K562 (cell line): ENCODE data around the gene CCM2. TPM values are rescaled to one million over a fixed set of nuclear protein-coding genes. Genes with fewer than 3 reads are reported as not detected.

ENCODE experiments used
- ATF3 ChIP-seq, 2 experiments: fragments of 450-650 bp in 1 of 2; sonication (generic) in 1 of 2; formaldehyde crosslinking in 1 of 2; IDR thresholded peaks in 1 of 2; conservative IDR thresholded peaks in 1 of 2; 2 replicates each; pipeline versions ENCODE4 v1.6.1 to v1.8.1; 2016 to 2023; ENCODE audit warnings: mild to moderate bottlenecking in 2 of 2, moderate library complexity in 2 of 2, inconsistent platforms in 1 of 2, missing genetic modification reagents in 1 of 2
- GABPB1 ChIP-seq: sonication (generic); formaldehyde crosslinking; IDR thresholded peaks from 2 replicates; pipeline ENCODE4 v1.8.0; 2022; ENCODE audit warnings: mild to moderate bottlenecking, missing genetic modification reagents
- PBX2 ChIP-seq, 2 experiments: IDR thresholded peaks in 1 of 2; conservative IDR thresholded peaks in 1 of 2; 2 replicates each; pipeline ENCODE4 v1.6.1; 2016; ENCODE audit warnings: low read depth in 2 of 2, mild to moderate bottlenecking in 1 of 2, missing compliant biosample characterization in 1 of 2, missing genetic modification characterization in 1 of 2, moderate library complexity in 1 of 2
- REST ChIP-seq, 2 experiments: fragments of 450-650 bp; formaldehyde crosslinking in 1 of 2; IDR thresholded peaks; 2 replicates each; pipeline versions ENCODE4 v1.4.0 to v1.6.1; 2014 to 2020; ENCODE audit warnings: mild to moderate bottlenecking in 2 of 2, borderline replicate concordance in 1 of 2, low read depth in 1 of 2
- SIN3A ChIP-seq, 2 experiments: fragments of 150-350 bp in 1 of 2; IDR thresholded peaks; 2 replicates each; pipeline ENCODE4 v1.6.1; 2011 to 2016; ENCODE audit warnings: borderline replicate concordance in 2 of 2, low read depth in 2 of 2, low read length in 2 of 2, mild to moderate bottlenecking in 2 of 2, moderate library complexity in 2 of 2; ENCODE audit not compliant: control insufficient read depth in 1 of 2
- ZFP30 ChIP-seq: fragments of 250-450 bp; sonication (Bioruptor Pico); IDR thresholded peaks from 2 replicates; pipeline ENCODE4 v1.8.0; 2022; ENCODE audit warnings: moderate library complexity, mild to moderate bottlenecking, inconsistent platforms, borderline replicate concordance
- ZNF124 ChIP-seq: sonication (generic); formaldehyde crosslinking; IDR thresholded peaks from 2 replicates; pipeline ENCODE4 v1.8.1; 2022; ENCODE audit warnings: missing genetic modification reagents
- ZNF398 ChIP-seq: fragments of 250-450 bp; sonication (Bioruptor Pico); IDR thresholded peaks from 2 replicates; pipeline ENCODE4 v1.8.0; 2021; ENCODE audit warnings: moderate library complexity, mild to moderate bottlenecking, inconsistent platforms
- ZNF75A ChIP-seq: fragments of 450-650 bp; formaldehyde crosslinking; IDR thresholded peaks from 2 replicates; pipeline ENCODE4 v1.4.0; 2020; ENCODE audit warnings: mild to moderate bottlenecking
- ZSCAN32 ChIP-seq: fragments of 450-650 bp; formaldehyde crosslinking; IDR thresholded peaks from 2 replicates; pipeline ENCODE4 v1.4.0; 2020; ENCODE audit warnings: mild to moderate bottlenecking, moderate library complexity
- polyA plus RNA-seq, 8 experiments: library from polyadenylated mRNA; depleted of rRNA in 4 of 8; stranded (reverse) in 5 of 8; unstranded in 3 of 8; fragments of >200 nt; fragmentation: Nextera tagmentation in 2 of 8; fragmentation: Illumina TruSeq in 1 of 8; extraction: Ambion mirVana in 2 of 8; extraction: Trizol in 1 of 8; gene quantifications; 2 replicates each; pipeline versions ENCODE4 v1.2.1 to v1.2.3, GENCODE V29; 2011 to 2014; ENCODE audit warnings: inconsistent platforms in 1 of 8, missing spikeins in 1 of 8
- total RNA-seq, 7 experiments: library from RNA; depleted of rRNA in 6 of 7; stranded (reverse); fragments of >200 nt in 6 of 7; fragmentation: Illumina TruSeq in 2 of 7; extraction: Trizol in 2 of 7; gene quantifications; 2 replicates each; pipeline versions ENCODE4 v1.2.1 to v1.2.3, GENCODE V29; 2011 to 2021; ENCODE audit warnings: low replicate concordance in 1 of 7

The CCM2 gene
- total and polyA plus RNA-seq, 9 of the 15 experiments (the other 6 are each of a cell fraction or from before 2014, with no cell fraction given), result 0.41 to 38.6 (median 25.9) TPM

- TF ChIP-seq REST (IDR thresholded peaks at IDR 0.05; ENCODE audit: borderline replicate concordance), result no peak
- TF ChIP-seq REST (CRISPR knock-in tag; IDR thresholded peaks at IDR 0.05; ENCODE audit: low read depth), result peak; percentile 60; the same call in 1 of the 2 replicates
- no peak for TF ChIP-seq ZFP30
- TF ChIP-seq ATF3 (IDR thresholded peaks at IDR 0.05), result peak; percentile 99
- TF ChIP-seq ATF3 (CRISPR knock-in tag; conservative IDR thresholded peaks at IDR 0.05), result peak; percentile 59; the same call in 1 of the 2 replicates
- peak; percentile 21 to 68; a peak in 2 of 4 replicates for TF ChIP-seq SIN3A (IDR thresholded peaks at IDR 0.05; ENCODE audit: borderline replicate concordance in 2 of 2, control insufficient read depth in 1 of 2, low read depth in 2 of 2, low read length in 2 of 2)
- TF ChIP-seq ZNF75A (CRISPR knock-in tag), result no peak
- no peak for TF ChIP-seq ZNF124 (CRISPR knock-in tag)
- no peak for TF ChIP-seq ZNF398 (CRISPR knock-in tag)
- TF ChIP-seq ZSCAN32 (CRISPR knock-in tag), result no peak
- TF ChIP-seq PBX2 (CRISPR knock-in tag; IDR thresholded peaks at IDR 0.05; ENCODE audit: low read depth), result no peak
- no peak for TF ChIP-seq PBX2 (tag; conservative IDR thresholded peaks at IDR 0.05; ENCODE audit: low read depth)
- TF ChIP-seq GABPB1 (CRISPR knock-in tag), result peak; percentile 50; the same call in 1 of the 2 replicates
Measured at GRCh38 chr7:44986218-44987053, 13.6 kb upstream of the CCM2 start (continued).
